Neural progenitor cell (in vitro differentiated cells): ENCODE measurements around the gene CNNM3.
A peak's percentile ranks its signal among the peaks of the same experiment; 100 is the strongest.

Experiments used
- CTCF ChIP-seq: fragments of 200-600 bp; sonication (generic); IDR thresholded peaks from 2 replicates; pipeline ENCODE4 v1.5.1; 2017; ENCODE audit warnings: antibody characterized with exemption, mild to moderate bottlenecking
- EZH2 ChIP-seq: fragments of 200-600 bp; sonication (generic); IDR thresholded peaks from 2 replicates; pipeline ENCODE4 v1.6.1; 2017; ENCODE audit warnings: antibody characterized with exemption, mild to moderate bottlenecking, moderate library complexity

GRCh38 chr2:96816836-96817702, 1.0 kb downstream of the CNNM3 start:
- TF ChIP-seq CTCF (peak; percentile 3), EZH2 (no peak)
